SK-N-SH treated with all-trans-retinoic acid at 6 μM for 48 hours (cell line): ENCODE data around the gene FOXL1.

ENCODE experiments used
- ESRRG ChIP-seq: fragments of 250-450 bp; sonication (Bioruptor Pico); IDR thresholded peaks from 2 replicates; pipeline ENCODE4 v1.6.1; 2021; ENCODE audit warnings: mild to moderate bottlenecking
- POU6F1 ChIP-seq: fragments of 250-450 bp; sonication (Bioruptor Pico); IDR thresholded peaks from 2 replicates; pipeline ENCODE4 v1.8.0; 2021; ENCODE audit warnings: low read depth, mild to moderate bottlenecking, moderate library complexity, borderline replicate concordance
- SNAI2 ChIP-seq: fragments of 250-450 bp; sonication (Bioruptor Pico); IDR thresholded peaks from 2 replicates; pipeline ENCODE4 v1.5.0; 2020; ENCODE audit warnings: mild to moderate bottlenecking, moderate library complexity
- ZC3H10 ChIP-seq: fragments of 250-450 bp; sonication (Bioruptor Pico); IDR thresholded peaks from 2 replicates; pipeline ENCODE4 v1.5.1; 2021; ENCODE audit warnings: mild to moderate bottlenecking, moderate library complexity
- ZFP3 ChIP-seq: fragments of 250-450 bp; sonication (Bioruptor Pico); IDR thresholded peaks from 2 replicates; pipeline ENCODE4 v1.5.0; 2020; ENCODE audit warnings: mild to moderate bottlenecking, moderate library complexity
- ZNF8 ChIP-seq: fragments of 450-650 bp; formaldehyde crosslinking; IDR thresholded peaks from 2 replicates; pipeline ENCODE4 v1.5.0; 2020; ENCODE audit warnings: mild to moderate bottlenecking, moderate library complexity
- TF ChIP-seq, protein P1 (sequence below): fragments of 250-450 bp; sonication (Bioruptor Pico); IDR thresholded peaks from 2 replicates; pipeline ENCODE4 v1.5.0; 2020; ENCODE audit warnings: mild to moderate bottlenecking, moderate library complexity
- TF ChIP-seq, protein P2 (sequence below): fragments of 250-450 bp; sonication (Bioruptor Pico); IDR thresholded peaks from 2 replicates; pipeline ENCODE4 v1.5.1; 2020; ENCODE audit warnings: low read depth, mild to moderate bottlenecking, moderate library complexity

- TF ChIP-seq ZFP3 (CRISPR knock-in tag): no peak
- no peak for TF ChIP-seq ESRRG (CRISPR knock-in tag)
- TF ChIP-seq ZC3H10: no peak
- TF ChIP-seq POU6F1 (CRISPR knock-in tag): no peak
- TF ChIP-seq, protein P1, sequence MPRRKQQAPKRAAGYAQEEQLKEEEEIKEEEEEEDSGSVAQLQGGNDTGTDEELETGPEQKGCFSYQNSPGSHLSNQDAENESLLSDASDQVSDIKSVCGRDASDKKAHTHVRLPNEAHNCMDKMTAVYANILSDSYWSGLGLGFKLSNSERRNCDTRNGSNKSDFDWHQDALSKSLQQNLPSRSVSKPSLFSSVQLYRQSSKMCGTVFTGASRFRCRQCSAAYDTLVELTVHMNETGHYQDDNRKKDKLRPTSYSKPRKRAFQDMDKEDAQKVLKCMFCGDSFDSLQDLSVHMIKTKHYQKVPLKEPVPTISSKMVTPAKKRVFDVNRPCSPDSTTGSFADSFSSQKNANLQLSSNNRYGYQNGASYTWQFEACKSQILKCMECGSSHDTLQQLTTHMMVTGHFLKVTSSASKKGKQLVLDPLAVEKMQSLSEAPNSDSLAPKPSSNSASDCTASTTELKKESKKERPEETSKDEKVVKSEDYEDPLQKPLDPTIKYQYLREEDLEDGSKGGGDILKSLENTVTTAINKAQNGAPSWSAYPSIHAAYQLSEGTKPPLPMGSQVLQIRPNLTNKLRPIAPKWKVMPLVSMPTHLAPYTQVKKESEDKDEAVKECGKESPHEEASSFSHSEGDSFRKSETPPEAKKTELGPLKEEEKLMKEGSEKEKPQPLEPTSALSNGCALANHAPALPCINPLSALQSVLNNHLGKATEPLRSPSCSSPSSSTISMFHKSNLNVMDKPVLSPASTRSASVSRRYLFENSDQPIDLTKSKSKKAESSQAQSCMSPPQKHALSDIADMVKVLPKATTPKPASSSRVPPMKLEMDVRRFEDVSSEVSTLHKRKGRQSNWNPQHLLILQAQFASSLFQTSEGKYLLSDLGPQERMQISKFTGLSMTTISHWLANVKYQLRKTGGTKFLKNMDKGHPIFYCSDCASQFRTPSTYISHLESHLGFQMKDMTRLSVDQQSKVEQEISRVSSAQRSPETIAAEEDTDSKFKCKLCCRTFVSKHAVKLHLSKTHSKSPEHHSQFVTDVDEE (CRISPR knock-in tag): no peak
- no peak for TF ChIP-seq SNAI2
- TF ChIP-seq, protein P2, sequence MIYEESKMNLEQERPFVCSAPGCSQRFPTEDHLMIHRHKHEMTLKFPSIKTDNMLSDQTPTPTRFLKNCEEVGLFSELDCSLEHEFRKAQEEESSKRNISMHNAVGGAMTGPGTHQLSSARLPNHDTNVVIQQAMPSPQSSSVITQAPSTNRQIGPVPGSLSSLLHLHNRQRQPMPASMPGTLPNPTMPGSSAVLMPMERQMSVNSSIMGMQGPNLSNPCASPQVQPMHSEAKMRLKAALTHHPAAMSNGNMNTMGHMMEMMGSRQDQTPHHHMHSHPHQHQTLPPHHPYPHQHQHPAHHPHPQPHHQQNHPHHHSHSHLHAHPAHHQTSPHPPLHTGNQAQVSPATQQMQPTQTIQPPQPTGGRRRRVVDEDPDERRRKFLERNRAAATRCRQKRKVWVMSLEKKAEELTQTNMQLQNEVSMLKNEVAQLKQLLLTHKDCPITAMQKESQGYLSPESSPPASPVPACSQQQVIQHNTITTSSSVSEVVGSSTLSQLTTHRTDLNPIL: no peak
- TF ChIP-seq ZNF8 (CRISPR knock-in tag): no peak
Measured at GRCh38 chr16:86537486-86537885, 40.9 kb upstream of the FOXL1 start.
